GM10847 (cell line): Measurements from ENCODE around the gene CRMP1.

ENCODE experiments used
- POLR2A ChIP-seq: IDR thresholded peaks from 2 replicates; pipeline ENCODE4 v1.6.1; 2011; ENCODE audit not compliant: insufficient read length; ENCODE audit errors: extremely low read depth

The CRMP1 gene

DNA sequence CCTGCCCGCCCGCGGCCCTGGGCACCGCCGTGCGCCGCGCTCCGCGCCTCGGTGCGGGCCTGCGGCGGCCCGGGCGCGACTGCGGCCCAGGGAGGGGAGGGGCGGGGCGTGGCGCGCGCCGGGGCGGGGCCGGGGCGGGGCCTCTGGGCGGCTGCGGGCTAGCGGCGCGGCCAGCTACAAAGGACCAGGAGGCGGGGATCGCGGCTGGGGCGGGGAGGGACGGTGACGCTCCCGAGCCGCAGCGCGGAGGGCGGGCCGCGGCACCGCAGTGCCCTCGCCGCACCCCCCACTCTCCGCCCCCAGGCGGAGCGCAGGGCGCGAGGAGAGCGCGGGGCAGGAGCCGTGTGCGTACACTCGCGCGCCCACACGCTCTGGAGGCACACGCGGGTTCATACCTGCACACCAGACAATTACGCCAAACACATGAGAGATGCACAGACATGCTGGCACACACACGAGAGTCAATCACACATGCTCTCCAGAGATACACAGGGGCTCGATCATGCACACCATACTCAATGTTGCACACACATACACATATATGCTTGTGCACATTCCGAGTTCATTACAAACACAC is at the start of gene CRMP1:
TSS of gene CRMP1 (minus strand) at position 83 of the 577 bp plus-strand sequence. CDS start 117 bp downstream, outside the sequence.
- TF ChIP-seq POLR2A, result no peak

DNA sequence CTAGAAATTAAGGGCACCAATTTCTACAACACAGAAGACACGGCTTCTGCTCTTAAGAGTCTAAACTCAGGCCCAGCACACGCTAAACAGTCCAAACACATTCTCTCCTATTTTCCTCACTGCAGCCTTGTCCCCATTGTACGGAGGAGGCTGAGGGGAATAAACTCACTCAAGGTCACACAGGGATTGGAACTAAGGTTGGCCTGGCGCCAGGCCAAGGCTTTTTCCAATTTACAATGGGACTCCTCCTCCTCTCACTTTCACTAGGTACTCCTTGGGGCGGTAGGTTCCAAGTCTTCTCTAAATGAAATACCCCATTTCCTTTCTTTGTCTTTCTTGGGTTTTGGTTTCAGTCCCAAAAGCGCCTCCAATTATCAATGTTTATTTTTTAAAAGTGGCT is 48.7 kb upstream of the CRMP1 start:
- no peak for TF ChIP-seq POLR2A

DNA sequence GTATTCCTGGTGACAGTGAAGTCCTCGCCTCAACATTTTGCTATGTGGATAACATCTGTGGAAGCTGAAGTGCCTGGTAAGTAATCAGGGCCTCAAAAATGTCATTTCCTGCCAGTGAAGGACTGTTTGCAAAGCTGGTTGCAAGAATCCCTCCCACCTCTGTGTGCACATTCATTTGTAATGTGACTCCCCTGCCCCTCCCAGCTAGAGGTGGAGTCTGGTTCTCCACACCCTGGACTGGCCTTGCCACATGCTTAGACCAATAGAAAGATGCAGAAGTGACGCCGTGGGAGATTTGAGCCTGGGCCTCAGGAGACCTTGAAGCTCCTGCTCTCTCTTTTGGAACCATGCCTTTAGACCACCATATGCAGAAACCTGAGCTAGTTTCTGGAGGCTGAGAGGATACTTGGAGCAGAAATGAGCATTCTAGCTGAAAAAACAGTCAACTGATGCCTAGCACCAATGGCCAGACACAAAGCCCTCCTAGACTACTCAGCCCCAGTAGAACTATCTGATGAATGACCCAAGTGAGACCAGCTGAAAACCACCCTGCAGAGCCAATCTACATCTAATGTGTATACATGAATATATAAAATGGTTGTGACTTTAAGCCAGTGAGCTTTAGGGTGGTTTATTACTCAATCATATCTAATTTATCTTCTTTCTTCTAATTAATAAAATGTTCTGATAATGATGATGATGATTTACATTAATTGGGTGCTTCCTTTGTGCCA is 47.8 kb upstream of the CRMP1 start:
- TF ChIP-seq POLR2A, result no peak

DNA sequence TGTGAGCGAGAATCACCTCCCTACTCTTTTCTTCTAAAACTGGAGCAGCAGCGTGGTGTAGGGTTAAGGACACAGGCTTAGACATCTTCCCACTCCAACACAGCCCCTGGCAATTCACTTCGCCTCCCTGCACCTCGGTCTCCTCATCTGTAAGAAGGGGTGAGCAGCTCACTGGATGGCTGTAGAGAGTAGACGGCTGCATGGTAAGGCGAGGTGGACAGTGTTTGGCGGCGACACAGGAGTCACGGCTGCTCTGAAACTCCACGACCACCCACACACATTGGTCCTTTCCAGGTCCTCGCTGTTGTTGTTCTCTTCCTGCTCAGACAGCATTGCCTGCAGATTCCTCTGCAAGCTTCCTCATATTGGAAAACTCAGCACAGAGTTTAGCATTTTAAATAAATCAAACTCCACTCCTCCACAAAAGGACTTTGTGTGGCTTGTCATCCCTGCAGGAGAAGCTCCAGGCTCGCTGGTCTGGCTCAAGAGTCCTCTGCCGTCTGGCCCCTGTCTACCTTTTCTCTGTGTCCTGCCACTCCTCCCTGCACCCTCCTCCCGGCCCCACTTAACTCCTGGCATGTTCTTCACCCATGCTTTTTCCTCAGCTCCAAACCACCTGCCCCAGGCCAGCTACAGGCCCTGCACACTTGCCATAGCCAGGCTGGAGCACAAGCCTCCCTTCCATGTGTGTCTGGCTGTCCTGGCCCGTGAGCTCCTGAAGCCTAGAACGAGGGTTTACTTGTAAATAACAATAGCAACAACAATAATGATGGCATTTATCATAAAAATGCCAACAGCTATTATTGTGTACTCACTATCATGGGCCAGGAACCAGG is 41.3 kb upstream of the CRMP1 start:
- no peak for TF ChIP-seq POLR2A

DNA sequence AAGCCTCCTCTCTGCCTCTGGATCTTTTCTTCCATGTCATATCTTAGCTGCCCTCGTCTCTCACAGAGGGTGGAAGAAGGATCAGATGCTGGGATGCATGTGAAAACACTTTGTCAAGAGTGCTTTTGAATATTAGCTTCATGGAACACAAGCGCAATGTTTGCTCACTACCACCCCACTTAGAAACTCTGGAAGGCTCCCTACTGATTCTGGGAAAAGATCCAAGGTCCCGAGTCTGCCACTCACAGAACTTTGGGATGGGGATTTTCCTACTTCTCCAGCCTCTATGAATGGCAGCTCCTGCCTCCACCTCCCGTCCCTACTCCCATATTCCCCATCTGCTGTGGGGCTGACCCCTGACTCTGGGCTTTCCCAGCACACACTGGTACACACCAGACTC is 40.2 kb upstream of the CRMP1 start:
- TF ChIP-seq POLR2A, result no peak

DNA sequence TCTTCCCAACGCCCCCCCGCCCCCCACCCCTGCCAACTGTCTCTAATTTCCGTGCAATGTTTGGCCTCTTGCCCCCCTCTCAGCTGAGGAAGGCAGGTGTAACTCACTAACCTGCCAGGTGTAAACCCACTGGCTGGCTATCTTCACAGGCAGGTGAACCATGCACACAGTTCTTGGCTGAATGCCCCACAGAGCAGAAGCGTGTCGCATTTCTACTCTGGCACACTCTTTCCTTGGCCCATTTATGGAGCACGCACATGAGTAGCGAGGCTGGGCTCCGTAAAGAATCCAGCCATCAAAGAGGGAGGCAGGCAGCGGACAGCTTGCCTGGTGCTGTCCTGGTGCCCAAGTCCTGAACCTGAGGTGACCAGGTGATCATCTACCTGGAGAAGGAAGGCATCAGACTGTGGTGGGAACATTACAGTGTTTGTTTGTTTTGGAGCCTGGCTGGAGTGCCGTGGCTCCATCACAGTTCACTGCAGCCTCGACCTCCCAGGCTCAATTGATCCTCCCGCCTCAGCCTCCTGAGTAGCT is 39.2 kb upstream of the CRMP1 start:
- no peak for TF ChIP-seq POLR2A

DNA sequence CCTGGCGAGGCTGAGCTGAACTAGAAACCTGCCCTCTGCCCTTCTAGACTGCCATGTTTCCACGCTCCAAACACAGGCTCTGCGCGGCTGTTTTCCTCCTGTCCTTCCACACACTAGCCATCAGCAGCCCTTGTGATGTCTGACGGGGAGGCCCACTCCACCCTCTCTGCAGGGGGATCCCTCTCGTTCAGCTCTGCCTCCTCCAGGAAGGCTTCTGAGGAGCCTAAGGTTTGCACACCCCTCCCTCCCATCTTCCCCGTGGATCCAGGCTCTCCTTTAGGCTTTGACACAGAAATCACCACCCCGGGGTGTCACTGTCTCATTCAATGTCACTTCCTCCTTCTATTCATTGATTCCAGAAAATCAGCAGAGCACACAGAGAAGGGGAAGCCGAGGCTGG is 38.6 kb upstream of the CRMP1 start:
- TF ChIP-seq POLR2A, result no peak

DNA sequence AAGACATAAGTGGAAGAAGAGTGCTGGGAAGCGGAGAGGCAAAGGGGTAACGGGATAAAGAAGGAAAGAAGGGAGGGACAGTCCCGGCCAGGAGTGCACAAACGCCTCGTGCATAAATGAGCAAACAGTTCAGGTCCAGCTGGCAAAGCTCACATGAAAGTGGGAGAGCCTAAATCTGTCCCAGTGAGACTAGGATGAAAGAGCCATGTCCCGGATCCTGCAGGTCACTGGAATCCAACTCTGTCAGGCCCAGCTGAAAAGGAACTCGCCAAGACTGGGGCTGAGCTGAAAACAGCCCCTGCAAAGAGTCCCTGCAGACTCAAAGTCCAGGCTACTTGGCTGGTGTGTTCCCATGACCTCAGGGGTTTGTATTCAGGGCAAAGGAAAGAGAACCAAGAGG is 38.0 kb upstream of the CRMP1 start:
- no peak for TF ChIP-seq POLR2A

DNA sequence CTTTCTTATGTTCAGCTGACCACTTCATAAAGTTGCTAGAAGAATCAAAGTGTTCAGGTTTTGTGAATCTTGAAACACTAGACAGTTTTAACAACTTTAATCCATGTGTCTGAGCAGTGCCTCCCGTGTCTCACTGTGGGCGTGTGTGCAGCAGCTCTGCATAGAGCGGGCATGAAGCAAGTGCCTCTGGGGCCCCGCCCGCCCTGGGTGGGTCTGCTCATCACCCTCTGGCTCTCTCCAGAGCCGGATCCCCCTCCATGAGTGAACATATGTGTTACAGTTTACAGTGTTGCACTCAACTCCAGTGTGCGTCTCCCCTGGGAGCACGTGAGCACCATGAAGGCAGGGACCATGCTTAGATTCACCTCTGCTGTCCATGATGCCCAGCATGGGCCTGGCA is 37.6 kb upstream of the CRMP1 start:
- TF ChIP-seq POLR2A, result no peak

DNA sequence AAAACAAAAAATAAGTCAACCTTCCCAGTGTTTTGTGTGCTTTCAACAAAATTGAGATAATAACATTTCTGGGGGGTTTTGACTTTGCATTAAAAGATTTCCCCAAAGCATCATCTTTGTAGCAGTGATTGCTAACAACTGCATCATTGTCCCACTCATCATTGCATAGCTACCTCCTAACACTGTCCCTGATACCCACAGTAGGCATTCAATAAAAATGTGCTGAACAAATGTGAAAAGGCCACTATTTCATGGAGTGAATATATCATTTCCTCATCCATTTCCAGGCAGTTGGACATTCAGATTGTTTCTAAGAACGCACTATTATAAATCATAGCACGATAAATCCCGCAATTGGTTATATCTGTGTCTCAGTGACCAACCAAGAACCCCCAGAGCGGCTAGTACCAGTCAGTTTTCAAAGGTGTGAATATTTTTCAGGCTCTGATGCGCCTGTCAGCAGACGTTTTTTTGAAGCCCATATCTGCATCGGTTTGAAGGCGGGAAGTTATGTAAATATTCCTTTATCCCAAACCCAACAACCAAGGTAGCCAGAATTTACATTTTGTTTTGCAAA is 36.0 kb upstream of the CRMP1 start:
- no peak for TF ChIP-seq POLR2A

DNA sequence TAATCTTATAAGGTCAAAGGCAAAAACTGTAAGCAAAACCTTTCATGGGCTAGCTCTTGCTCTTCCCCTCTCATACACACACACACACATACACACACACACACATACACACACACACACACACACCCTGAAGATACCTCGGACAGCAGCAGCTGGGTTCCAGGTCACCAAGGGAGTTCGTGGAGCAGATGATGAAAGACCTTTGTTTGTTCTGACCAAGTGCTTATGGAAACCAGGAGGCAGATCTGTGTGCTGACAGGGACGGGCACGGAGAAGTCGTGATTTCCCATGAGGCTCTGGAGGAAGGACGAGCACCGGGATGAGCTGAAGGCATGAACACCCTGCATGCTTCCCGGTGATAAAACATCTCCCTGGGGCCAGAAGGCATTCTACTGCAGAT is 35.4 kb upstream of the CRMP1 start:
- no peak for TF ChIP-seq POLR2A

DNA sequence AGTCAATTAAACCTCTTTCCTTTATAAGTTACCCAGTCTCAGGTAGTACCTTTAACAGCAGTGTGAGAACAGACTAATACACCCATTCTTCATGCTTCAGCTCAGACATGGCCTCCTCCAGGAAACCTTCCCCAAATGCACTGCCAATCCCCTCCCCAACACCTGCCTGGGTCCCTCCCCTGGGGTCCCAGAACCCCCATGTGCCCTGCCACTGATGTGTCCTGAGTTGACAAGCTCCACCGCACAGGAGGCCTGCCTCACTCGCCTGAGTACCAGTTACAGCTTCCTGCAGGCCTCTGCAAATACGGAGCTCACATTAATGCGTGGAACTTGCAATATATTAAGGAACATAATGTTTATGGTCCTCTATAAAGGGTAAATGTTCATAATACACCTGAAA is 34.9 kb upstream of the CRMP1 start:
- TF ChIP-seq POLR2A, result no peak

DNA sequence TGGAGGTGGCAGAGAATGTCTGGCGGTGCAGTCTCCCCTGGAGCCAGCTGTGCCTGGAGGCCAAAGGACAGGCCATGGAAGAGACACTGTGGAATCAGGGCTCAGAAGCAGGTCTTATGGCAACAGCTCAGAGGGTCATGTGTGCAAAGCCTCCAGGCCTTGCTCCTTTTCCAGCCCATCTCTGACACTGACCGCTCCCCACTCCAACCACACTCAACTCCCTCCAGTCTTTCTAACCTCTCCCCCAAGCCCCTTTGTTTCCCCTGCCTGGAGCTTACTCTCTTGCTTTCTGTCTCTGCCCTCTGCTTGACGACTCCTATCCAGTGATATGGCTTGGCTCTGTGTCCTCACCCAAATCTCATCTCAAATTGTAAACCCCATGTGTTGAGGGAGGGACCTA is 34.2 kb upstream of the CRMP1 start:
- no peak for TF ChIP-seq POLR2A

DNA sequence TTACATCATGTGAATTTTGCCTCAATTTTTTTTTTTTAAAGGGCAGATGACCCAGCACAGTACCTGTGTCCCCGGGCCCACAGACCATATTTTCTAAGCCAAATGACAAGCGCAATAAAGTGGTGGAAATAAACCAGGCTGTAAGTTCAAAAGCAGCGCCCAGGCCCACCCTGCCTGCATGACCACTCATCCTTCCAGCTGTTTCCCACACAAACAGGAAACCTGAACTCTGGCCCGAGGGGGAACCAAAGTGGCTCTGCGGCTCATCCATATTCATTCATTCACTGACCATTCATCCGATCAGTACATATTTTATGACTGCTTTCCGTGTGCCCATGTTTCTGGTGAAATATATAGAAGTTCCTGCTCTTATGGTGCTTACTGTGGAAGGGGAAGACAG is 33.7 kb upstream of the CRMP1 start:
- no peak for TF ChIP-seq POLR2A

DNA sequence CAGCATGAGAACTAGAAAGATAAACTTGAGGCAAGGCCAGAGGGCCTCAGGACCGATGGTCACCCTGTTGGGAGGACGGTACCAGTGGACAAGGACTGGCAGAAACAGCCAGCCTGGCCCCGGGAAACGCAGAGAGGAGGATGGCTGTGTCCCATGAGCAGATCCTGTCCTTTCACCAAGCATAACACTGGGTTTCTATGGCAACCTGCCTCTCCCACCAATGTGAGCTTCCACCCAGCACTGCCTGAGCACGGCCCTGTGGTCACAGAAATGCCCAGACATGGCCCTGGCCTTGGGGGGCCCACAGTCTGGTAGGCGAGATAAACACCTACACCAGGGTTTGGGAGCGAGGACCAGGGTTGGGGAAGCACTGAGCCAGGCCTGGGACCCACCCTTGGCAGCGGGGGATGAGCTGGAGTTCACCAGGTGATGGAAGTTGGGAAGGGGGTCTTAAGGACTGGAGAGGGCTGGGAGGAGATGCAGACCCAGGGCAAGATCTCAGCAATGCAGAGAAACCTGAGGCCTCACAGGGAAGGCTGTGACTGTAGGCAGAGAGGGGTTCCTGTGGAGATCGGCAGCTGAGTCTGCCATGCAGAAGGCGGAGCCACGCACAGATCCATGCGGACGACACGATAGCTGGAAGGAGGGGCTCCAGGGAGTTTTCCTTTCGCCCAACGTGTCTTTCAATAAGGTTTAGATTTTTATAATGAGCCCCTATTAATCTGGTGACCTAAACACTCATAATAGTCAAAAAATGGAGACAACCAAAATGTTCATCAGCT is 32.7 kb upstream of the CRMP1 start:
- TF ChIP-seq POLR2A, result no peak
